H1 (cell line): ENCODE results near the gene GPHA2. TPM values are rescaled to one million over a fixed set of nuclear protein-coding genes. Genes with fewer than 3 reads are reported as not detected.

Experiments
- CTCF ChIA-PET: fragments of 300-600 bp; sonication (Branson Sonifier 250); formaldehyde crosslinking; loops from one replicate; lab custom pipeline; 2021; ENCODE audit not compliant: partially characterized antibody; lab: Charles Lee
- POLR2A ChIA-PET: fragments of 300-600 bp; sonication (Branson Sonifier 250); formaldehyde crosslinking; loops from one replicate; lab custom pipeline; 2021; ENCODE audit warnings: inconsistent platforms; ENCODE audit not compliant: partially characterized antibody; lab: Charles Lee
- DNase-seq, 2 experiments: peaks; one replicate each; pipeline versions ENCODE4 v3.0.0 to v3.0.0-alpha.2; 2010 to 2022; ENCODE audit warnings: low spot score in 2 of 2, low read depth in 1 of 2, mixed read lengths in 1 of 2
- FAIRE-seq: peaks from 2 replicates; lab custom pipeline; 2011; peaks lifted over from hg19 to GRCh38; lab: Jason Lieb, UNC
- H2AFZ ChIP-seq: 2 replicates; pipeline ENCODE4 v1.8.1; 2012; ENCODE audit warnings: low read length, inconsistent platforms
- H2AK5ac ChIP-seq: 2 replicates; pipeline ENCODE4 v1.6.1; 2013; ENCODE audit warnings: low read depth, low read length
- H2BK120ac ChIP-seq: replicated peaks from 2 replicates; pipeline ENCODE3; 2013; ENCODE audit warnings: low read depth, low read length, inconsistent platforms
- H2BK12ac ChIP-seq: 2 replicates; pipeline ENCODE4 v1.6.1; 2013; ENCODE audit warnings: low read depth, low read length
- H2BK15ac ChIP-seq: 2 replicates; pipeline ENCODE4 v1.6.1; 2013; ENCODE audit warnings: low read length
- H2BK20ac ChIP-seq: 2 replicates; pipeline ENCODE4 v1.6.1; 2013; ENCODE audit warnings: low read length
- H2BK5ac ChIP-seq: 2 replicates; pipeline ENCODE4 v1.6.1; 2013; ENCODE audit warnings: low read depth, low read length
- H3K14ac ChIP-seq: 2 replicates; pipeline ENCODE4 v1.6.1; 2013; ENCODE audit warnings: inconsistent platforms; ENCODE audit not compliant: insufficient read length
- H3K18ac ChIP-seq: 2 replicates; pipeline ENCODE4 v1.6.1; 2013; ENCODE audit warnings: low read length; ENCODE audit errors: extremely low read depth
- H3K23ac ChIP-seq: 2 replicates; pipeline ENCODE4 v1.6.1; 2013; ENCODE audit warnings: inconsistent platforms; ENCODE audit not compliant: insufficient read length
- H3K23me2 ChIP-seq: 2 replicates; pipeline ENCODE4 v1.6.1; 2013; ENCODE audit warnings: low read depth, low read length
- H3K27ac ChIP-seq: 2 replicates; pipeline ENCODE4 v1.6.1; 2011; ENCODE audit warnings: low read depth, low read length, inconsistent platforms
- H3K27me3 ChIP-seq, 4 experiments: replicated peaks in 1 of 4; 1 replicate in 1 of 4; 2 replicates in 3 of 4; pipeline versions ENCODE4 v1.6.1 to v1.8.1; 2011 to 2013; ENCODE audit warnings: low read length in 3 of 4, mild to moderate bottlenecking in 3 of 4, inconsistent platforms in 2 of 4, mixed read lengths in 2 of 4, moderate library complexity in 1 of 4; ENCODE audit not compliant: control insufficient read depth in 3 of 4, insufficient read depth in 3 of 4; ENCODE audit errors: extremely low read depth in 1 of 4
- H3K36me3 ChIP-seq, 4 experiments: 2 replicates each; pipeline versions ENCODE4 v1.6.1 to v1.8.1; 2011 to 2013; ENCODE audit warnings: mild to moderate bottlenecking in 4 of 4, low read length in 3 of 4, moderate library complexity in 2 of 4, control low read depth in 1 of 4, inconsistent platforms in 1 of 4; ENCODE audit not compliant: insufficient read depth in 4 of 4, control insufficient read depth in 2 of 4
- H3K4ac ChIP-seq: replicated peaks from 2 replicates; pipeline ENCODE3; 2013; ENCODE audit warnings: low read length, low read depth, mixed read lengths, inconsistent platforms; ENCODE audit not compliant: insufficient read length
- H3K4me1 ChIP-seq, 4 experiments: replicated peaks in 1 of 4; 1 replicate in 1 of 4; 2 replicates in 3 of 4; pipeline versions ENCODE4 v1.6.1 to v1.8.1; 2011 to 2013; ENCODE audit warnings: low read length in 3 of 4, inconsistent platforms in 2 of 4, mixed read lengths in 1 of 4; ENCODE audit not compliant: insufficient read depth in 4 of 4, control insufficient read depth in 3 of 4
- H3K4me2 ChIP-seq, 2 experiments: 2 replicates each; pipeline versions ENCODE4 v1.6.1 to v1.8.1; 2011 to 2013; ENCODE audit warnings: low read depth in 2 of 2, low read length in 2 of 2, control low read depth in 1 of 2, inconsistent platforms in 1 of 2, mild to moderate bottlenecking in 1 of 2; ENCODE audit not compliant: insufficient read depth in 1 of 2
- H3K4me3 ChIP-seq, 4 experiments: fragments of 200-600, 300-600 bp in 1 of 4; sonication (generic), shearing (Covaris generic), sonication (Bioruptor Twin) in 1 of 4; 2 replicates each; pipeline versions ENCODE4 v1.5.1 to v1.8.1; 2011 to 2016; ENCODE audit warnings: low read length in 4 of 4, low read depth in 3 of 4, control low read depth in 2 of 4, inconsistent platforms in 2 of 4, mild to moderate bottlenecking in 2 of 4, mixed read lengths in 1 of 4, moderate library complexity in 1 of 4; ENCODE audit not compliant: insufficient read depth in 2 of 4; ENCODE audit errors: extremely low read depth in 1 of 4
- H3K56ac ChIP-seq: replicated peaks from 2 replicates; pipeline ENCODE3; 2013; ENCODE audit warnings: low read depth, mild to moderate bottlenecking, mixed read lengths, low read length, inconsistent platforms; ENCODE audit not compliant: insufficient read length
- H3K79me1 ChIP-seq: 2 replicates; pipeline ENCODE4 v1.6.1; 2013; ENCODE audit warnings: low read depth, low read length, control low read depth
- H3K79me2 ChIP-seq, 2 experiments: 2 replicates each; pipeline versions ENCODE4 v1.6.1 to v1.8.1; 2012 to 2013; ENCODE audit warnings: low read length in 2 of 2, mild to moderate bottlenecking in 2 of 2, inconsistent platforms in 1 of 2; ENCODE audit not compliant: insufficient read depth in 2 of 2, control insufficient read depth in 1 of 2
- H3K9ac ChIP-seq, 4 experiments: replicated peaks in 1 of 4; 1 replicate in 1 of 4; 2 replicates in 3 of 4; pipeline versions ENCODE4 v1.6.1 to v1.8.1; 2011 to 2013; ENCODE audit warnings: low read depth in 3 of 4, low read length in 3 of 4, control low read depth in 2 of 4, mild to moderate bottlenecking in 2 of 4, moderate library complexity in 2 of 4, inconsistent platforms in 1 of 4; ENCODE audit errors: extremely low read depth in 1 of 4
- H3K9me3 ChIP-seq, 2 experiments: 2 replicates each; pipeline versions ENCODE4 v1.6.1 to v1.8.1; 2012 to 2013; ENCODE audit warnings: mild to moderate bottlenecking in 2 of 2, moderate library complexity in 2 of 2, control low read depth in 1 of 2, inconsistent platforms in 1 of 2, low read depth in 1 of 2, low read length in 1 of 2, mixed read lengths in 1 of 2; ENCODE audit not compliant: insufficient read depth in 2 of 2
- H4K20me1 ChIP-seq, 2 experiments: replicated peaks in 1 of 2; 2 replicates each; pipeline versions ENCODE3 to v1.8.1; 2011 to 2013; ENCODE audit warnings: inconsistent platforms in 2 of 2, low read length in 2 of 2, mild to moderate bottlenecking in 1 of 2; ENCODE audit not compliant: insufficient read depth in 2 of 2, control insufficient read depth in 1 of 2
- H4K5ac ChIP-seq: 2 replicates; pipeline ENCODE4 v1.6.1; 2013; ENCODE audit warnings: low read length, low read depth, mixed read lengths, inconsistent platforms; ENCODE audit not compliant: insufficient read length
- H4K8ac ChIP-seq: 2 replicates; pipeline ENCODE4 v1.8.0; 2013; ENCODE audit warnings: mild to moderate bottlenecking, moderate library complexity, low read length, inconsistent platforms; ENCODE audit not compliant: insufficient read depth; ENCODE audit errors: extremely low read depth
- H4K91ac ChIP-seq: replicated peaks from 2 replicates; pipeline ENCODE3; 2013; ENCODE audit warnings: low read length, mixed read lengths, inconsistent platforms; ENCODE audit not compliant: insufficient read length
- CTCF ChIP-seq, 3 experiments: IDR thresholded peaks; 1 replicate in 2 of 3; 2 replicates in 1 of 3; pipeline versions ENCODE4 v1.5.1 to v1.6.1; 2011; ENCODE audit warnings: low read length in 3 of 3, mild to moderate bottlenecking in 3 of 3, inconsistent platforms in 2 of 3, low read depth in 1 of 3, moderate library complexity in 1 of 3; ENCODE audit not compliant: insufficient read depth in 1 of 3; ENCODE audit errors: control extremely low read depth in 1 of 3
- SIN3A ChIP-seq, 2 experiments: IDR thresholded peaks in 1 of 2; conservative IDR thresholded peaks in 1 of 2; 2 replicates each; pipeline ENCODE4 v1.6.1; 2011 to 2012; ENCODE audit warnings: low read length in 2 of 2, improper control_type of control experiment in 1 of 2, low read depth in 1 of 2, mild to moderate bottlenecking in 1 of 2
- WGBS, 2 experiments: shearing (Covaris generic) in 1 of 2; methylation state at CpG; one replicate each; pipeline versions ENCODE4 v1.1.6 to v1.1.7; 2013 to 2015; ENCODE audit warnings: low lambda C conversion rate in 2 of 2, mixed read lengths in 2 of 2, inconsistent platforms in 1 of 2, low coverage in 1 of 2, missing lambda C conversion rate in 1 of 2; ENCODE audit not compliant: insufficient replicate concordance in 2 of 2, insufficient coverage in 1 of 2, insufficient read length in 1 of 2; ENCODE audit errors: extremely low coverage in 1 of 2, missing lambda C conversion rate in 1 of 2; 5-methylcytosine and 5-hydroxymethylcytosine counted together
- polyA plus RNA-seq, 7 experiments: library from polyadenylated mRNA; depleted of rRNA in 3 of 7; stranded (reverse) in 5 of 7; unstranded in 2 of 7; fragments of >200 nt in 5 of 7; fragments of 200-250 nt in 2 of 7; gene quantifications; 1 replicate in 5 of 7; 2 replicates in 1 of 7; 4 replicates in 1 of 7; pipeline versions ENCODE4 v1.2.1 to v1.2.3, GENCODE V29; 2011 to 2013; ENCODE audit warnings: missing spikeins in 2 of 7, mixed read lengths in 2 of 7
- total RNA-seq: library from RNA; stranded (reverse); fragmentation: NEBNext Ultra II Directional; extraction: Animal tissue kit (Norgen Biotek cat#: 25700); gene quantifications from 2 replicates; pipeline ENCODE4 v1.2.1, GENCODE V29; 2021

The GPHA2 gene
- total and polyA plus RNA-seq, 2 of the 8 experiments (the other 6 are each of a cell fraction or from before 2014, with no cell fraction given): 0.97 to 4.4 TPM

- H2BK15ac ChIP-seq: no peak overlapping the region
- H2BK20ac ChIP-seq: no peak overlapping the region
- no peaks in the 10 kb centered on the region for H3K79me1 ChIP-seq
- H4K20me1 ChIP-seq: peaks cover 0 to 2% of the 10 kb centered on the region in 2 experiments
- peaks cover 0 to 8% (median under 1%) of the 10 kb centered on the region in 4 experiments; a peak in 3 of 8 replicates for H3K36me3 ChIP-seq
- DNase-seq: no peak
- no peaks in the 10 kb centered on the region for H3K27me3 ChIP-seq
- no peak overlapping the region for H2BK12ac ChIP-seq
- H3K9ac ChIP-seq: no peak overlapping the region; a peak in 1 of 7 replicates
- peak overlapping the region; percentile 75; the same call in 1 of the 2 replicates for H4K8ac ChIP-seq
- H3K4ac ChIP-seq: no peak overlapping the region
- TF ChIP-seq CTCF (IDR thresholded peaks at IDR 0.05; ENCODE audit: control extremely low read depth in 1 of 3, insufficient read depth in 1 of 3, low read depth in 1 of 3, low read length in 3 of 3): peak in 1 of 3 experiments; percentile 14; a peak in 1 of 4 replicates
- TF ChIP-seq SIN3A (conservative IDR thresholded peaks at IDR 0.05 in 1 of 2, IDR thresholded peaks at IDR 0.05 in 1 of 2; ENCODE audit: low read depth in 1 of 2, low read length in 2 of 2): no peak
- TF ChIP-seq, all 59 proteins: peak for 1
- Histone ChIP-seq H3K9me3 (no peaks in the 10 kb centered on the region), H2BK5ac (no peak overlapping the region; the same call in 1 of the 2 replicates), H3K23me2 (no peaks in the 10 kb centered on the region), H3K18ac (no peak overlapping the region), H3K4me2 (no peak overlapping the region), H2AFZ (no peak overlapping the region), H3K56ac (no peak overlapping the region), H3K14ac (no peak overlapping the region), H3K23ac (no peak overlapping the region), H3K4me1 (peaks cover 0 to 7% (median 3%) of the 10 kb centered on the region in 4 experiments; a peak in 4 of 7 replicates), H3K79me2 (no peaks in the 10 kb centered on the region), H4K5ac (no peak overlapping the region), H2AK5ac (0 out of 2 replicates have a peak overlapping the region, but pooled peaks have one; percentile 1), H3K27ac (no peak overlapping the region), H2BK120ac (no peak overlapping the region), H3K4me3 (no peak overlapping the region), H4K91ac (no peak overlapping the region)
- ChIA-PET POLR2A (interaction anchor here (1.1 to 24.6 kb wide), 6 partner anchors 13 to 115 kb away, joined by 3 to 408 read pairs (median 5); partner anchors contain the start of genes EHD1 and SF1), CTCF (interaction anchor here (0.5 to 32.2 kb wide), 23 partner anchors 9 to 300 kb away, joined by 3 to 1058 read pairs (median 4); partner anchors contain the start of genes BATF2, CDC42BPG, EHD1 and MAJIN)
- 86% methylated on average over 22 of the region's 25 CpGs; no CpG with 5 or more reads in 1 of the 2 experiments for WGBS, 2 experiments
- no peak for FAIRE-seq
Measured at GRCh38 chr11:64893194-64894069, 42.3 kb downstream of the GPHA2 start.
